ENCODE data around the gene ERFL.
"Not testable (repeated sequence)": the region's sequence is repeated elsewhere in the genome, so short reads cannot be mapped to it uniquely, and the experiment has no call there.

Gene ERFL

DNA sequence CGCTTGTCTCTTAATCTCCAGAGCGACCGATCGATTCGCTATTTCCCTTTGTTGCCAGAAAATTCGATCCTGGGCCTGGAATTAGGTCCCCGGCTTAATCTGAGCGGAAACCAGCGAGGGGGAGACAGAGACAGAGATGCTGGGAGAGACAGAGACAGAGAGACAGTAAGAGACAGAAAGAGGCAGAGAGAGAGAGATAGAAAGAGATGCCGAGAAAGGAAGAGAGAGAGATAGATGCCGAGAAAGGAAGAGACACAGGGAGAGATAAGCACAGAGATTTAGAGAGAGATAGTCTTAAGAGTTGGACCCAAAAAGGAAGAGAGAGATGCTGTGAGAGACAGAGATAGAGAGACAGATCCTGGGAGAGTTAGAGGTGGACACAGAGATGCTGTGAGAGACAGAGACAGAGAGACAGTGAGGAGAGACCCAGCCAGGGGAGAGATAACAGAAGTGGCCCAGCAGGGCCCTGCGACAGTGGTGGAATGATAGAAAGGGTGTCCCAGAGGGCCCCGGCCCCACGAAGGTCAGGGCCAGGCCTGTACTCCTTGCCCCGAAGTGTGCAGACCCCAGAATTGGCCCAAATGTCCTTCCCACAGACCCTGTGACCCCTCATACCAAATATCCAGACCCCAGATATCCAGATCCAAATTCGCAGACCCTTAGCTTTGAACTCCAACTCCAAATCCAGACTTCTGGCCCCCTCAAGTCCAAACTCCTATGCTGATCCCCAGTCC lies 1.3 kb downstream of the ERFL start:
- no peak for DNase-seq (ENCODE audit: low spot score)

DNA sequence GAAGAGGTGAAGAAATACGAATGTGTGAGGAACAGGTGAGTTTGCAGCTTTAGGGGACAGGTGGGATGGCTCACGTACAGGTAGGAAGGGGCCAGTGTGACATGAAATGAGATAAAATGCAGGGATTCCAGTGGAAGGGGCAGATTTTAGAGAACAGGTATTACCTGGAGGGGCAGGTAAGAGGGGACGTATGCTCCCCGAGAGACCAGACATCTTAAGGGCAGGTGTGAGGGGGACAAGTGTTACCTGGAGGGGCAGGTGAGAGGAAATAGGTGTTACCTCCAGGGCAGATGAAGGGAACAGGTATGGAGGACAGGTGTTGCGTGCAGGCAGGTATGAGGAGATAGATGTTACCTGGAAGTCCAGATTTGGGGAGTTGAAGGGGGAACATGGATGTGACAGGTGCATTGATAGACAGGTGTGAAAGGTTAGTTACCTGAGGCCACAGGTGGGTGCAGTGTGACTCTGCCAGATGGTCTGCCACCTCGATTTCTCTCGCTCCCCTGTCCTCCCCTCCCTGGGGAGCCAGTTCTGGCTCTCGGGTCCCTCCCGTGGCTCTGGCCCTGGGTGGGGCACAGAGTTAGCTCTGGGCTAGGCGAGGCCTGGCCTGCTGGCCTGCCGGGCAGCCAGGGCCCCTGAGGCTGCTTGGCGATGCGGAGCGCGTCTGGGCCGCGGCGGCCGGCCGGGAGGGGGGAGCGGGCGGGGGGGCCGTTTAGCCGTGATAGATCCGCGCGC lies 2.1 kb downstream of the ERFL start:
- no peak for DNase-seq (ENCODE audit: low spot score)

- no peak for DNase-seq (ENCODE audit: low spot score)
Observed at GRCh38 chr19:41925208-41926003, 2.8 kb downstream of the ERFL start.

- no peak for DNase-seq (ENCODE audit: low spot score)
Observed at GRCh38 chr19:41924151-41925145, 3.8 kb downstream of the ERFL start.

GRCh38 chr19:41923045-41923788 lies 5.0 kb downstream of the ERFL start:
- DNase-seq (ENCODE audit: low spot score) = no peak

DNA sequence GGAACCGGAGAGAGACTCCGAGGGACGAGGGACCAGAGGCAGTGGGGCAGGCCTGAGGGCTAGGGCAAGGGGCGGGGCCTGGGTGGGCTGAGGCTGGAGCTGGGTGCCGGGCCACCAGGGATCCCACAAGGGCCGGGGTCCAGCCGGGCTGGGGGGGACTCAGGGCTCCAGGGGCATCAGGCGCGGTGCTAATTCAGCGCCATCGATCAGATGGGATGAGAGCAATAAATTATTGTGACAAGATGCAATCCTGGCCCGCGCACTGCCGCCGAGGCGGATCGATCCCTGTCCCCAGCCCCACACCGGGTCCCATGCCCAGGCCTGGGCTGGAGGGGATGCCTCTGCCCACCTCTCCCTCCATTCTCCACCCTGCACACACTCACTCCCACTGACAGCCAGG lies 5.7 kb downstream of the ERFL start:
- DNase-seq (ENCODE audit: low spot score) = no peak

DNA sequence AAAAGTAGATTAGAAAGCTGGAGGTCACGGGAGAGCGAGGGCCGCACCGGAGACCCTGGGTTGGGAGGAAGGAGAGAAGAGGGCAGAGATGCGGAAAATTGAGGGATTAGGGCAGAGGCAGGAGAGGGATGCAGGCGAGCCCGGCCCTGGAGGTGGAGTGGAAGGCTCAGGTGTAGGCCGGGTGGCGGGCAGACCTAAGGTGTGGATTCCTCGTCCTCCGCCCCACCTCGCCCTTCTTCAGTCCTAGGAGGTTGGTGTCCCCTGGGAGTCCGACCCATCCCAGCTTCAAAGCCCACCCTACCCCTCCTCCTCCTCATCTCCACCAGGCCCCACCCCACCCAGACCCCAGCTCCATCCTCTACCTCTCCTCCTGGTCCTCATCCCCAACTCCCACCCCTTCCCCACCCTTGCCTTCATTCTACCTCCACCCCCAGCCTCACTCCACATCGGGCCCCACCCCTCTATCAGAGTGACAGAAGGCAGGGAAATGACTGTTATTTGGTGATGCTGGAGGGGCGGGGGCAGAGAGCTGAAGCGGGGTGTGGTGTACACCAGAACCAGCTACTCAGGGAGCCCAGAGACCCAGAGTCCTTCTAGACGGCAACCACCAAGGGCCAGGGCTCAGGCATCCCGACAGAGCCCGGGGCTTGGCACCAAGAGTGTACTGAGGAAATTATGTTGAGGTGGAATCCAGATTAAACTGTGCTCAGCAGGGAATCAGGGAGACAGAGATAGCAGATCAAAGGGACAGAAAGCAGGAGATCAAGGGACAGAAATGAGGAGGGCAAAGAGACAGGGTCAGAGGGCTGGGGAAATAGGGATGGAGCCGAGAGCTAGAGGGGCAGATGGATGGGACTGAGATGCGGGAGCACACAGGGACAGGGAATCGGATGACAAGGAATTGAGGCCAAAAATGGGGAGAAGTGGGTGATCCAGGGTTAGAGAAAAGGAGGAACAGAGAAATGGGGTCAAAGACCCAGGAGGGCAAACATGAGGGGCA lies 6.4 kb downstream of the ERFL start:
- DNase-seq (ENCODE audit: low spot score) = no peak

GRCh38 chr19:41920882-41921576 lies 7.2 kb downstream of the ERFL start:
- no peak for DNase-seq (ENCODE audit: low spot score)

GRCh38 chr19:41919948-41920712 lies 8.1 kb downstream of the ERFL start:
- no peak for DNase-seq (ENCODE audit: low spot score)

DNA sequence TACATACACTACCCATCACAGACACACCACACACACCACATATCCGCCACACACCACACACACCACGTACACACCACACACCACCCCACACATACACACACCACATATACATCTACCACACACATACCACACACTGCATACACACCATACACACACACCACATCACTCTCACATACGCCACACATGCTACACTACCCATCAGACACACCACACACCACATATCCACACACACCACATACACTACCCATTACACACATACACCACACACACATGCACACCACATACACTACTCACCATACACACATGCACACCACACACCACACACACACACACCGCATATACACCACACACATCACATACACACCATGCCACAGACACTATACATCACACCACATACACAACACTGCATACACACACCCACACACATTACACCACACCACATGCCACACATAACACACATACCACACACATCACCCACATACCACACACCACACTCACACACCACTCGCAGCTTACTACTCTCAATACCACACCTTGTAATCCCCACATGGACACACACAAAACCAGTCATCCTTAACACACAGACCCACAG lies 9.5 kb downstream of the ERFL start:
- DNase-seq (ENCODE audit: low spot score) = no peak

GRCh38 chr19:41918095-41918494 lies 10.2 kb downstream of the ERFL start:
- DNase-seq (ENCODE audit: low spot score) = no peak

DNA sequence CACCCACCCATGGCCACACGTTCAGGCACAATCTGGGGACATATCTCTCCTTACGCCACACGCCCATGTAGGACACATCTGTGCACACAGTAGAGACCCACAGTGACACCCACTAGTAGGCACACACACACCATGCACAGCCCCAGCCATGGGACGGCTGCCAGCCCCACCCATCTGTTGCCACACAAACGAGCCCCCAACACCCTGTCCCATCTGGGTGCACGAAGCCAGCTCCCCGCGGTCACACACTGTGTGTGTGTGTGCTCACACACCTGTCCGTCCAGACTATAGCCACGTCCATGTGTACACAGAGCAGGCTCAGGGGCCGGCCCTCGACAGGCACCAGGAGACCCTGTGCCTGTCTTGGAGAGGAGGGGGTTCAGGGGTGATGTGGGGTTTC lies 10.6 kb downstream of the ERFL start:
- DNase-seq (ENCODE audit: low spot score) = no peak

DNA sequence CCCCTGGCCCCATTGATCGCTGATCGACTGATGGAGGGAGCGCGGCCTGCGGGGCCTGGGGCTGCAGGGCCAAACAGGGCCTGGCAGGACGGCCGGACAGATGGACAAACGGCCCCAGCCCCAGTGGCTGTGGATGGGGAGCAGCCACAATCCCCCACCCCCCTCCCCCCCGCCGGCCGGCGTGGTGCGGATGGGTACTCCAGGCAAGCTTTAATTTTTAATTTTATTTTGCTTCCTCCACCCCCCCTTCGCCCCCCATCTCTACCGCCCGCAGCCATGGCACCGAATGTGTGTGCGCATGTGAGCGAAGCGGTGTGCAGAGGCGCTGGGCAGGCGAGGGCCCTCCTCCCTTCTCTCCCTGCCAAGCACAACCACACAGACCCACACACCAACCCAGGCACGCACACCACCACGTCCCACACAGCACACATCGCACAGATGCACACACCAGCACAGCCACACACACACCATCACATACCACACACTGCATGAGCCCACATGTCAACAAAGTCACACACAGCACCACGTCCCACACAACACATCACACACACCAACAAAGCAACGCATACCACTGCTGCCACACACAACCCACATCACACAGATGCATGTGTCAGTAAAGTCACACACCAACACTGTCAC lies 12.4 kb downstream of the ERFL start:
- no peak for DNase-seq (ENCODE audit: low spot score)

DNA sequence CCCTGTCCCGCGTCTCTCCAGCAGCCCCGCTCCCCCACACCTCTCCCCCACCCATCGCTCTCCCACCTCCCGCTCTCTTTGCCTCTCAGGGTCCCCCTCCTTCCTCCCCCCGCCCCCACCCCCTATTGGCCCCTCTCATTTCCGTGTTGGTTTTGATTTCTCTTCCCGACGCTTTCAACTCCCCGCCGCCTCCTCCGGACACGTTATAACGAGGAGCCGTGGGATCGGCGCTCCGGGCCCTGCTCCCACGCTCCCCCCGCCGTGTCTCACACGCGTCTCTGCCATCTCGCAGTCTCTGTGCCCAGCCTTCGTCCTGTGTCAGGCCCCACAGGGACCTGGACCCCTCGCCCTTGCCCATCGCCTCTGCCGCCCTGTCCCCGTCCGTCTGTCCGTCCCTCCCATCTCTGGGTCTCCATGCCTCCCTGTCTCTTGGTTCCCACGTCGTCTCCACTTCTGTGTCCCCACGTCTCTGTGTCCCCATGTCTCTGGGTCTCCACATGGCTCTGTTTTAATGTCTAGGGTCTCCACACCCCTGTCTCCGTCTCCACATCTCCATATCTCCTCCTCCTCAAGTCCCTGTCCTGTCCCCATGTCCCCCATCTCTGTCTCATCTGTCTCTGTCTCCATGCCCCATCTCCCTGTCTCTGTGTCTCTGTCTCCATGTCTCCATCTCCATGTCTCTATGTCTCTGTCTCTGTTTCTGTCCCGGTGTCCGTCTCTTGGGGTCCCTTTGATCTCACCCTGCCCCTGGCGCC lies 13.1 kb downstream of the ERFL start:
- DNase-seq (ENCODE audit: low spot score) = no peak

DNA sequence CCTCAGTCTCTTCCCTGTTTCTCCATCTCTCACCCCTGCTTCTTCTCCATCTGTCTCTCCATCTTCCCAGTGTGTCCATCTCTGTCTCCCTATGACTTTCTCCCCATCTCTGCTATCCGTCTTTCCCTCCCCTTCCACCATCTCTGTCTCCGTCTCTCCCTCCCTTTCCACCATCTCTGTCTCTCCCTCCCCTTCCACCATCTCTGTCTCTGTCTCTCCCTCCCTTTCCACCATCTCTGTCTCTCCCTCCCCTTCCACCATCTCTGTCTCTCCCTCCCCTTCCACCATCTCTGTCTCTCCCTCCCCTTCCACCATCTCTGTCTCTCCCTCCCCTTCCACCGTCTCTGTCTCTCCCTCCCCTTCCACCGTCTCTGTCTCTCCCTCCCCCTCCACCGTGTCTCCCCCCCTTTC lies 13.8 kb downstream of the ERFL start:
- DNase-seq (ENCODE audit: low spot score) = not testable (repeated sequence)

Data from NAMALWA (cell line).